H9 (cell line): Measurements from ENCODE around the gene C9. TPM values are rescaled to one million over a fixed set of nuclear protein-coding genes. Genes with fewer than 3 reads are reported as not detected.

Experiments used
- DNase-seq: peaks from one replicate; pipeline ENCODE4 v3.0.0-alpha.2; 2017
- H2AFZ ChIP-seq: one replicate; pipeline ENCODE4 v1.6.1; 2013; ENCODE audit warnings: mild to moderate bottlenecking, low read length, control low read depth, moderate library complexity
- H2AK5ac ChIP-seq: 2 replicates; pipeline ENCODE4 v1.6.1; 2013; ENCODE audit warnings: low read length, control low read depth, mixed read lengths; ENCODE audit not compliant: insufficient read length
- H2BK120ac ChIP-seq: one replicate; pipeline ENCODE4 v1.6.1; 2013; ENCODE audit warnings: low read depth, mild to moderate bottlenecking, low read length, control low read depth, inconsistent platforms; ENCODE audit not compliant: poor library complexity, severe bottlenecking
- H2BK12ac ChIP-seq: 2 replicates; pipeline ENCODE4 v1.6.1; 2013; ENCODE audit warnings: low read length, control low read depth, mixed read lengths, low read depth; ENCODE audit not compliant: insufficient read length
- H2BK15ac ChIP-seq: 2 replicates; pipeline ENCODE4 v1.6.1; 2013; ENCODE audit warnings: low read depth, low read length, control low read depth
- H2BK20ac ChIP-seq: one replicate; pipeline ENCODE4 v1.6.1; 2013; ENCODE audit warnings: low read depth, mild to moderate bottlenecking, low read length, control low read depth, inconsistent platforms; ENCODE audit not compliant: poor library complexity, severe bottlenecking
- H2BK5ac ChIP-seq: 2 replicates; pipeline ENCODE4 v1.6.1; 2013; ENCODE audit warnings: low read length, control low read depth, mixed read lengths; ENCODE audit not compliant: insufficient read length
- H3K14ac ChIP-seq: 2 replicates; pipeline ENCODE4 v1.6.1; 2013; ENCODE audit warnings: low read length, control low read depth; ENCODE audit not compliant: insufficient read depth
- H3K18ac ChIP-seq: 2 replicates; pipeline ENCODE4 v1.6.1; 2013; ENCODE audit warnings: low read depth, mild to moderate bottlenecking, mixed read lengths, low read length, control low read depth; ENCODE audit not compliant: insufficient read length
- H3K23ac ChIP-seq: 2 replicates; pipeline ENCODE4 v1.6.1; 2013; ENCODE audit warnings: low read length, control low read depth, mixed read lengths, low read depth; ENCODE audit not compliant: insufficient read length
- H3K23me2 ChIP-seq: 2 replicates; pipeline ENCODE4 v1.6.1; 2013; ENCODE audit warnings: low read depth, mild to moderate bottlenecking, mixed read lengths, low read length, control low read depth; ENCODE audit not compliant: insufficient read length, poor library complexity, severe bottlenecking
- H3K27ac ChIP-seq: 2 replicates; pipeline ENCODE4 v1.5.1; 2013; ENCODE audit warnings: low read length, control low read depth, mixed read lengths, low read depth; ENCODE audit not compliant: insufficient read length
- H3K27me3 ChIP-seq: 2 replicates; pipeline ENCODE4 v1.6.1; 2013; ENCODE audit warnings: low read length, control low read depth, inconsistent platforms; ENCODE audit not compliant: insufficient read depth
- H3K4ac ChIP-seq: 2 replicates; pipeline ENCODE4 v1.6.1; 2013; ENCODE audit warnings: low read depth, mild to moderate bottlenecking, control low read depth, inconsistent platforms, low read length, moderate library complexity
- H3K4me1 ChIP-seq: 2 replicates; pipeline ENCODE4 v1.6.1; 2013; ENCODE audit warnings: low read length, control low read depth, inconsistent platforms; ENCODE audit not compliant: insufficient read depth
- H3K4me2 ChIP-seq: 2 replicates; pipeline ENCODE4 v1.6.1; 2013; ENCODE audit warnings: low read length, control low read depth, mixed read lengths; ENCODE audit not compliant: insufficient read length, insufficient read depth
- H3K56ac ChIP-seq: 2 replicates; pipeline ENCODE4 v1.6.1; 2013; ENCODE audit warnings: low read depth, mild to moderate bottlenecking, mixed read lengths, low read length, control low read depth; ENCODE audit not compliant: insufficient read length
- H3K79me1 ChIP-seq: 2 replicates; pipeline ENCODE4 v1.6.1; 2013; ENCODE audit warnings: low read depth, mild to moderate bottlenecking, moderate library complexity, low read length, control low read depth, inconsistent platforms; ENCODE audit not compliant: insufficient read depth, poor library complexity, severe bottlenecking
- H3K79me2 ChIP-seq: 2 replicates; pipeline ENCODE4 v1.6.1; 2013; ENCODE audit warnings: low read length, control low read depth, inconsistent platforms; ENCODE audit not compliant: insufficient read depth
- H3K9ac ChIP-seq: 2 replicates; pipeline ENCODE4 v1.6.1; 2013; ENCODE audit warnings: low read length, control low read depth, mixed read lengths; ENCODE audit not compliant: insufficient read length; ENCODE audit errors: extremely low read depth
- H3K9me3 ChIP-seq: one replicate; pipeline ENCODE4 v1.6.1; 2013; ENCODE audit warnings: low read depth, low read length, inconsistent platforms; ENCODE audit not compliant: control insufficient read depth
- H3T11ph ChIP-seq: one replicate; pipeline ENCODE4 v1.6.1; 2013; ENCODE audit warnings: mild to moderate bottlenecking, low read length, control low read depth, inconsistent platforms
- H4K20me1 ChIP-seq: one replicate; pipeline ENCODE4 v1.6.1; 2013; ENCODE audit not compliant: control insufficient read depth, insufficient read length, insufficient read depth
- H4K5ac ChIP-seq: 2 replicates; pipeline ENCODE4 v1.6.1; 2013; ENCODE audit warnings: low read depth, mild to moderate bottlenecking, mixed read lengths, low read length, control low read depth; ENCODE audit not compliant: insufficient read length
- H4K8ac ChIP-seq: replicated peaks from 2 replicates; pipeline ENCODE4 v1.6.1; 2013; ENCODE audit warnings: low read length, control low read depth, mixed read lengths, low read depth; ENCODE audit not compliant: insufficient read length
- H4K91ac ChIP-seq: 2 replicates; pipeline ENCODE4 v1.6.1; 2013; ENCODE audit warnings: low read depth, mild to moderate bottlenecking, moderate library complexity, mixed read lengths, low read length, control low read depth; ENCODE audit not compliant: insufficient read length
- H3K27ac Mint-ChIP-seq, 3 experiments: 2 replicates in 2 of 3; 3 replicates in 1 of 3; pipeline ENCODE4 v1.8.0; 2020 to 2021; ENCODE audit warnings: mixed read lengths in 3 of 3, mild to moderate bottlenecking in 1 of 3, moderate library complexity in 1 of 3
- H3K27me3 Mint-ChIP-seq: 2 replicates; pipeline ENCODE4 v1.8.0; 2021; ENCODE audit warnings: low read depth, mild to moderate bottlenecking, moderate library complexity, mixed read lengths
- H3K36me3 Mint-ChIP-seq, 3 experiments: 2 replicates in 2 of 3; 3 replicates in 1 of 3; pipeline ENCODE4 v1.8.0; 2020 to 2021; ENCODE audit warnings: low read depth in 3 of 3, mixed read lengths in 3 of 3; ENCODE audit not compliant: insufficient read depth in 1 of 3
- H3K4me1 Mint-ChIP-seq, 2 experiments: 2 replicates each; pipeline ENCODE4 v1.8.0; 2020; ENCODE audit warnings: mixed read lengths in 2 of 2
- H3K4me3 Mint-ChIP-seq, 2 experiments: 2 replicates in 1 of 2; 3 replicates in 1 of 2; pipeline ENCODE4 v1.8.0; 2020 to 2021; ENCODE audit warnings: mild to moderate bottlenecking in 2 of 2, mixed read lengths in 2 of 2, moderate library complexity in 1 of 2
- H3K9me3 Mint-ChIP-seq, 2 experiments: 2 replicates in 1 of 2; 3 replicates in 1 of 2; pipeline ENCODE4 v1.8.0; 2020; ENCODE audit warnings: mild to moderate bottlenecking in 2 of 2, mixed read lengths in 2 of 2, moderate library complexity in 1 of 2
- WGBS: extraction: QIAGEN DNeasy Blood & Tissue Kit; methylation state at CpG from one replicate; pipeline ENCODE4 v1.1.7; 2013; ENCODE audit warnings: missing lambda C conversion rate, low lambda C conversion rate, mixed read lengths; ENCODE audit not compliant: insufficient read length; ENCODE audit errors: extremely low coverage; 5-methylcytosine and 5-hydroxymethylcytosine counted together
- total RNA-seq: library from RNA; stranded (reverse); gene quantifications from 2 replicates; pipeline ENCODE4 v1.2.1, GENCODE V29; 2021
- TF ChIP-seq, protein P1 (sequence below): fragments of 200-600 bp; sonication (generic); conservative IDR thresholded peaks from 3 replicates; pipeline ENCODE4 v1.8.0; 2021; ENCODE audit warnings: antibody characterized with exemption, mild to moderate bottlenecking

Gene C9
- total RNA-seq, 1 experiment from 2014 or later, result not detected

DNA sequence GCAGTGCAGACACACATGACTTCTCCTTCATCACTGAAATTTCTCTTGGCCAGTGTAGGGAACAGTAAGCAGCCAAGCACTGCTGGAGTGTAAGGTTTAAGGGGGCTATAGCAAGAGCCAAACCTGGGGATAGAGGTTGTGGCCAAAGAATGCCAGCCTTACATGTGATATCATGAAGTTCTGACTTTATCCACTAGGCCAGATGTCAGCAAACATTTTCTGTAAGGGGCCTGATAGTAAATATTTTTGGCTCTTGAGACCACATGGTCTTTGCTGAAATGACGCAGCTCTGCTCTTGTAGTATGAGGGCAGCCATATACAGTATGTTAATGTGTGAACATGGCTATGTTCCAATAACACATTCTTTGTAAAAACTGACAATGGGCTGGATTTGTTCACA is 115.2 kb downstream of the C9 start:
- H3K56ac ChIP-seq, result no peak overlapping the region
- no CpG with 5 or more reads among the region's 1 CpG for WGBS
- no peaks in the 10 kb centered on the region for H3K4me1 ChIP-seq
- Mint-ChIP-seq H3K27me3 (no peaks in the 10 kb centered on the region), H3K9me3 (no peaks in the 10 kb centered on the region), H3K27ac (no peak overlapping the region), H3K36me3 (no peaks in the 10 kb centered on the region), H3K4me1 (no peaks in the 10 kb centered on the region), H3K4me3 (no peak overlapping the region)
- no peaks in the 10 kb centered on the region for H4K20me1 ChIP-seq
- H4K8ac ChIP-seq, result no peak overlapping the region
- no peak overlapping the region for H4K5ac ChIP-seq
- H4K91ac ChIP-seq, result no peak overlapping the region
- H3K23ac ChIP-seq, result no peak overlapping the region
- no peak overlapping the region for H2AK5ac ChIP-seq
- no peaks in the 10 kb centered on the region for H3K9me3 ChIP-seq
- H3K4me2 ChIP-seq, result no peak overlapping the region
- H3K27ac ChIP-seq, result no peak overlapping the region
- H3T11ph ChIP-seq, result no peak overlapping the region
- H3K27me3 ChIP-seq, result no peaks in the 10 kb centered on the region
- H2BK15ac ChIP-seq, result no peak overlapping the region
- no peak overlapping the region for H2BK20ac ChIP-seq
- H3K79me2 ChIP-seq, result no peaks in the 10 kb centered on the region
- no peak overlapping the region for H3K9ac ChIP-seq
- H2BK5ac ChIP-seq, result no peak overlapping the region
- no peak overlapping the region for H2BK120ac ChIP-seq
- no peak overlapping the region for H3K18ac ChIP-seq
- H3K23me2 ChIP-seq, result no peaks in the 10 kb centered on the region
- no peaks in the 10 kb centered on the region for H3K79me1 ChIP-seq
- TF ChIP-seq, protein P1, sequence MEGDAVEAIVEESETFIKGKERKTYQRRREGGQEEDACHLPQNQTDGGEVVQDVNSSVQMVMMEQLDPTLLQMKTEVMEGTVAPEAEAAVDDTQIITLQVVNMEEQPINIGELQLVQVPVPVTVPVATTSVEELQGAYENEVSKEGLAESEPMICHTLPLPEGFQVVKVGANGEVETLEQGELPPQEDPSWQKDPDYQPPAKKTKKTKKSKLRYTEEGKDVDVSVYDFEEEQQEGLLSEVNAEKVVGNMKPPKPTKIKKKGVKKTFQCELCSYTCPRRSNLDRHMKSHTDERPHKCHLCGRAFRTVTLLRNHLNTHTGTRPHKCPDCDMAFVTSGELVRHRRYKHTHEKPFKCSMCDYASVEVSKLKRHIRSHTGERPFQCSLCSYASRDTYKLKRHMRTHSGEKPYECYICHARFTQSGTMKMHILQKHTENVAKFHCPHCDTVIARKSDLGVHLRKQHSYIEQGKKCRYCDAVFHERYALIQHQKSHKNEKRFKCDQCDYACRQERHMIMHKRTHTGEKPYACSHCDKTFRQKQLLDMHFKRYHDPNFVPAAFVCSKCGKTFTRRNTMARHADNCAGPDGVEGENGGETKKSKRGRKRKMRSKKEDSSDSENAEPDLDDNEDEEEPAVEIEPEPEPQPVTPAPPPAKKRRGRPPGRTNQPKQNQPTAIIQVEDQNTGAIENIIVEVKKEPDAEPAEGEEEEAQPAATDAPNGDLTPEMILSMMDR, result no peak
- no peak overlapping the region for H2AFZ ChIP-seq
- H2BK12ac ChIP-seq, result no peak overlapping the region
- no peak overlapping the region for H3K4ac ChIP-seq
- no peak overlapping the region for H3K14ac ChIP-seq
- no peak for DNase-seq
